A549 (cell line): ENCODE measurements around the gene ZSWIM5. TPM values are rescaled to one million over a fixed set of nuclear protein-coding genes. Genes with fewer than 3 reads are reported as not detected.
"Not testable (repeated sequence)": the region's sequence is repeated elsewhere in the genome, so short reads cannot be mapped to it uniquely, and the experiment has no call there.

Source experiments
- ATAC-seq, 2 experiments: fragments of 200-7000 bp in 1 of 2; fragments of >200 bp in 1 of 2; cut with Nextera tagmentation in 1 of 2; cut with Tn5 transposase in 1 of 2; 3 replicates each; pipeline versions ENCODE4 v1.8.0 to v1.9.1; 2018 to 2020; ENCODE audit warnings: mild to moderate bottlenecking in 1 of 2, moderate library complexity in 1 of 2
- CTCF ChIA-PET: fragments of 300-600 bp; sonication (Branson Sonifier 250); formaldehyde crosslinking; extraction: SDS; loops from one replicate; lab custom pipeline; 2021; ENCODE audit warnings: antibody characterized with exemption, inconsistent platforms; lab: Yijun Ruan, JAX
- POLR2A ChIA-PET: fragments of 350-600 bp; formaldehyde crosslinking; extraction: SDS; loops from one replicate; lab custom pipeline; 2021; ENCODE audit warnings: antibody characterized with exemption, inconsistent platforms; lab: Yijun Ruan, JAX
- DNase-seq, 2 experiments: peaks; one replicate each; pipeline versions ENCODE4 v3.0.0 to v3.0.0-alpha.2; 2011 to 2016; ENCODE audit warnings: low read depth in 1 of 2, low spot score in 1 of 2
- FAIRE-seq: peaks from 2 replicates; lab custom pipeline; 2011; peaks lifted over from hg19 to GRCh38; lab: Jason Lieb, UNC
- H3K27ac ChIP-seq, 2 experiments: fragments of >200 bp; sonication (Bioruptor Twin); formaldehyde crosslinking; 3 replicates each; pipeline ENCODE4 v1.5.1; 2016 to 2017
- H3K4me1 ChIP-seq: fragments of >200 bp; sonication (Bioruptor Twin); formaldehyde crosslinking; 3 replicates; pipeline ENCODE4 v1.6.1; 2016
- H3K4me2 ChIP-seq: fragments of >200 bp; sonication (Bioruptor Twin); formaldehyde crosslinking; 3 replicates; pipeline ENCODE4 v1.6.1; 2016
- H3K4me3 ChIP-seq: fragments of >200 bp; sonication (Bioruptor Twin); formaldehyde crosslinking; 3 replicates; pipeline ENCODE4 v1.5.1; 2016
- H3K9me3 ChIP-seq: fragments of >200 bp; sonication (Bioruptor Twin); formaldehyde crosslinking; 3 replicates; pipeline ENCODE4 v1.6.1; 2016
- CBX8 ChIP-seq: fragments of 200-600 bp; sonication (generic); IDR thresholded peaks from 2 replicates; pipeline ENCODE4 v1.6.1; 2016
- CEBPB ChIP-seq, 2 experiments: fragments of >200 bp in 1 of 2; sonication (Bioruptor Twin) in 1 of 2; formaldehyde crosslinking in 1 of 2; IDR thresholded peaks; 2 replicates each; pipeline ENCODE4 v1.6.1; 2012 to 2016
- CHD2 ChIP-seq: fragments of 150-350 bp; IDR thresholded peaks from 2 replicates; pipeline ENCODE4 v1.6.1; 2014; ENCODE audit warnings: low read length; ENCODE audit not compliant: partially characterized antibody
- EHF ChIP-seq: fragments of 250-450 bp; sonication (Bioruptor Pico); IDR thresholded peaks from 2 replicates; pipeline ENCODE4 v1.5.0; 2020; ENCODE audit warnings: mild to moderate bottlenecking
- EHMT2 ChIP-seq: fragments of 200-600 bp; sonication (generic); IDR thresholded peaks from 2 replicates; pipeline ENCODE4 v1.6.1; 2016; ENCODE audit warnings: antibody characterized with exemption, low read depth, mild to moderate bottlenecking, moderate library complexity
- EP300 ChIP-seq, 2 experiments: fragments of >200 bp; sonication (Bioruptor Twin); formaldehyde crosslinking; IDR thresholded peaks; 2 replicates in 1 of 2; 3 replicates in 1 of 2; pipeline ENCODE4 v1.6.1; 2016 to 2017
- ESRRA ChIP-seq: fragments of 150-350 bp; IDR thresholded peaks from 2 replicates; pipeline ENCODE4 v1.6.1; 2014; ENCODE audit warnings: mild to moderate bottlenecking, low read length, borderline replicate concordance
- FOXS1 ChIP-seq: fragments of 250-450 bp; sonication (Bioruptor Pico); IDR thresholded peaks from 2 replicates; pipeline ENCODE4 v1.5.0; 2020; ENCODE audit warnings: mild to moderate bottlenecking, moderate library complexity
- HEYL ChIP-seq: fragments of 250-450 bp; sonication (Bioruptor Pico); IDR thresholded peaks from 2 replicates; pipeline ENCODE4 v1.8.0; 2021; ENCODE audit warnings: mild to moderate bottlenecking, moderate library complexity
- HOXB13 ChIP-seq: fragments of 250-450 bp; sonication (Bioruptor Pico); IDR thresholded peaks from 2 replicates; pipeline ENCODE4 v1.5.0; 2020; ENCODE audit warnings: low read depth, mild to moderate bottlenecking, moderate library complexity
- KDM1A ChIP-seq: fragments of 200-600 bp; sonication (generic); IDR thresholded peaks from 2 replicates; pipeline ENCODE4 v1.6.1; 2016; ENCODE audit warnings: low read depth, mild to moderate bottlenecking
- KDM5A ChIP-seq: fragments of 200-600 bp; sonication (generic); IDR thresholded peaks from 2 replicates; pipeline ENCODE4 v1.6.1; 2016; ENCODE audit warnings: antibody characterized with exemption, mild to moderate bottlenecking
- MAFK ChIP-seq: fragments of 450-650 bp; IDR thresholded peaks from 2 replicates; pipeline ENCODE4 v1.6.1; 2014; ENCODE audit not compliant: partially characterized antibody
- MYC ChIP-seq: IDR thresholded peaks from 2 replicates; pipeline ENCODE4 v1.6.1; 2012; ENCODE audit warnings: mild to moderate bottlenecking, inconsistent platforms, low read length, improper control_type of control experiment, borderline replicate concordance
- NFE2L2 ChIP-seq: fragments of 150-350 bp; conservative IDR thresholded peaks from 2 replicates; pipeline ENCODE4 v1.6.1; 2014; ENCODE audit warnings: low read length
- RAD21 ChIP-seq, 2 experiments: fragments of >200 bp in 1 of 2; sonication (Bioruptor Twin) in 1 of 2; formaldehyde crosslinking in 1 of 2; IDR thresholded peaks in 1 of 2; conservative IDR thresholded peaks in 1 of 2; 2 replicates in 1 of 2; 3 replicates in 1 of 2; pipeline ENCODE4 v1.6.1; 2012 to 2018; ENCODE audit warnings: inconsistent platforms in 1 of 2
- RARB ChIP-seq: fragments of 250-450 bp; sonication (Bioruptor Pico); IDR thresholded peaks from 2 replicates; pipeline ENCODE4 v1.8.0; 2021; ENCODE audit warnings: mild to moderate bottlenecking, moderate library complexity
- RFX5 ChIP-seq: fragments of 450-650 bp; IDR thresholded peaks from 2 replicates; pipeline ENCODE4 v1.7.1; 2014; ENCODE audit warnings: antibody characterized with exemption, mild to moderate bottlenecking, moderate library complexity
- SREBF2 ChIP-seq: fragments of 450-650 bp; IDR thresholded peaks from 2 replicates; pipeline ENCODE4 v1.6.1; 2014; ENCODE audit warnings: mild to moderate bottlenecking, moderate library complexity
- ZC3H11A ChIP-seq: fragments of 450-650 bp; IDR thresholded peaks from 2 replicates; pipeline ENCODE4 v1.6.1; 2014; ENCODE audit warnings: antibody characterized with exemption, mild to moderate bottlenecking
- WGBS: methylation state at CpG from one replicate; pipeline ENCODE4 v1.1.6; 2017; ENCODE audit errors: missing lambda C conversion rate; 5-methylcytosine and 5-hydroxymethylcytosine counted together
- polyA plus RNA-seq, 4 experiments: library from polyadenylated mRNA; depleted of rRNA in 3 of 4; stranded (reverse); fragments of >200 nt; fragmentation: RNase III in 1 of 4; extraction: RNeasy Plus Mini Kit Qiagen cat#74134 plus additional on column Dnase treatment in 1 of 4; gene quantifications; 2 replicates in 3 of 4; 3 replicates in 1 of 4; pipeline ENCODE4 v1.2.3, GENCODE V29; 2011 to 2017
- TF ChIP-seq, protein P1 (sequence below): fragments of 450-650 bp; IDR thresholded peaks from 2 replicates; pipeline ENCODE4 v1.6.1; 2014; ENCODE audit warnings: antibody characterized with exemption
- TF ChIP-seq, protein P2 (sequence below): fragments of 250-450 bp; sonication (Bioruptor Pico); IDR thresholded peaks from 2 replicates; pipeline ENCODE4 v1.5.0; 2020; ENCODE audit warnings: low read depth, mild to moderate bottlenecking, moderate library complexity
- TF ChIP-seq, protein P3 (sequence below): IDR thresholded peaks from 2 replicates; pipeline ENCODE4 v1.6.1; 2012
- TF ChIP-seq, protein P4 (sequence below): fragments of 150-350 bp; IDR thresholded peaks from 2 replicates; pipeline ENCODE4 v1.6.1; 2014; ENCODE audit warnings: low read depth, mild to moderate bottlenecking, low read length
- TF ChIP-seq, protein P5 (sequence below): IDR thresholded peaks from 2 replicates; pipeline ENCODE4 v1.6.1; 2012; ENCODE audit warnings: low read depth, borderline replicate concordance

Gene ZSWIM5
- polyA plus RNA-seq, 2 of the 4 experiments (the other 2 are of a cell fraction): 0.52 to 1.3 TPM

DNA sequence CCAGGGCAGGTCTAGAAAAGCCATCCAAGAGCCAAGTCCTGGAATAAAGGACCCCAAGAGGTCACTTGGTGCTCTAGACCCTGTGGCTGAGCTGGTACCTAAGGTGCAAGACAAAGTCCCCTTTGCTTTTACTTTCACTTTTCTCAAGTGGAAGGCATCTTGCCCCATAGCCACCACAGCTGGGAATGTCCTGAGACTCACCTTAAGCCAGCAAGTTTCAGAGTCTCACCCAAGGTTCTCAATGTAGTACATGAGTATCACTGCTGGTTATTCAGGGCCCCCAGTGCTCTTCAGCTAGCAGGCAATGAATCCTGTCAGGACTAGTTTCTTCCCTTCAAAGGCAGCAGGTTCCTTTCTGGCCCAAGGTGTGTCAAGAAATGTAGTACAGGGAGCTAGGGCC lies 126.9 kb downstream of the ZSWIM5 start:
- H3K4me2 ChIP-seq: no peak overlapping the region
- no peak overlapping the region for H3K27ac ChIP-seq
- no peaks in the 10 kb centered on the region for H3K4me1 ChIP-seq
- DNase-seq: no peak
- no peak overlapping the region for H3K4me3 ChIP-seq
- ChIA-PET CTCF (interaction anchor here (1.2 to 1.6 kb wide), 3 partner anchors 10 to 65 kb away, joined by 3 to 4 read pairs (median 4); no protein-coding TSS in a partner anchor), POLR2A (no interaction called here)
- no peaks in the 10 kb centered on the region; the same call in 2 of the 3 replicates for H3K9me3 ChIP-seq
- TF ChIP-seq RFX5 (no peak), SREBF2 (no peak)
- no peak for FAIRE-seq
- ATAC-seq: no peak

DNA sequence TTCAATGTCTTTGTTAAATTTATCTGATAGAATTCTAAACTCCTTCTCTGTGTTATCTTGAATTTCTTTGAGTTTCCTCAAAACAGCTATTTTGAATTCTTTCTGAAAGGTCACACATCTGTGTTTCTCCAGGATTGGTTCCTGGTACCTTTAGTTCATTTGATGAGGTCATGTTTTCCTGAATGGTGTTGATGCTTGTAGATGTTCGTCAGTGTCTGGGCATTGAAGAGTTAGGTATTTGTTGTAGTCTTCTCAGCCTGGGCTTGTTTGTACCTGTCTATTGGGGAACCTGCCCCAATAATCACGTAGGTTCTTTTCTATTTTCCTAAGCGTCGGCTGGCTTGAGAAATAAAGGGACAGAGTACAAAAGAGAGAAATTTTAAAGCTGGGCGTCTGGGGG lies 129.4 kb downstream of the ZSWIM5 start:
- ATAC-seq, H3K4me2 ChIP-seq, H3K4me1 ChIP-seq, FAIRE-seq, DNase-seq, H3K4me3 ChIP-seq, CTCF ChIA-PET, H3K27ac ChIP-seq, H3K9me3 ChIP-seq: not testable (repeated sequence)
- 73% methylated on average over 5 of the region's 5 CpGs for WGBS
- POLR2A ChIA-PET: interaction anchor here (0.6 kb wide), 1 partner anchor 9 kb away, joined by 3 read pairs; no protein-coding TSS in a partner anchor

DNA sequence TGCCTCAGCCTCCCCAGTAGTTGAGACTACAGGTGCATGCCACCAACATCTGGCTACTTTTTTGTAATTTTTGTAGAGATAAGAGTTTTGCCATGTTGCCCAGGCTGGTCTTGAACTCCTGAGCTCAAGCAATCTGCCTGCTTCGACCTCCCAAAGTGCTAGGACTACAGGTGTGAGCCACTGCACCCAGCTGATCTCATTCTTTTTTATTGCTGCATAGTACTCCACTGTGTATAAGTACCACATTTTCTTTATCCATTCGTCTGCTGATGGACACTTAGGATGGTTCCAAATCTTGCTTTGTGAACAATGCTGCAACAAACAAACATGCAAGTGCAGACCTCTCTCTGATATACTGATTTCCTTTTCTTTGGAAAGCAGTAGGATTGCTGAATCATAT lies 134.8 kb downstream of the ZSWIM5 start:
- 2% methylated on average over 2 of the region's 2 CpGs for WGBS
- Histone ChIP-seq H3K27ac (no peak overlapping the region), H3K4me3 (no peak overlapping the region), H3K4me1 (no peaks in the 10 kb centered on the region), H3K9me3 (peaks cover 3% of the 10 kb centered on the region; the same call in 1 of the 3 replicates), H3K4me2 (no peak overlapping the region)
- DNase-seq (no peak), ATAC-seq (no peak), FAIRE-seq (no peak)
- CTCF ChIA-PET: interaction anchor here (1.3 kb wide), 1 partner anchor 11 kb away, joined by 3 read pairs; no protein-coding TSS in a partner anchor
- POLR2A ChIA-PET: no interaction called here
- TF ChIP-seq KDM1A (no peak), RARB (CRISPR knock-in tag) (no peak), HOXB13 (CRISPR knock-in tag) (no peak), ZC3H11A (no peak), RAD21 (conservative IDR thresholded peaks at IDR 0.05 in 1 of 2, IDR thresholded peaks at IDR 0.05 in 1 of 2) (no peak), CBX8 (no peak), CHD2 (no peak), NFE2L2 (no peak), KDM5A (no peak), HEYL (no peak)
- TF ChIP-seq, protein P1, sequence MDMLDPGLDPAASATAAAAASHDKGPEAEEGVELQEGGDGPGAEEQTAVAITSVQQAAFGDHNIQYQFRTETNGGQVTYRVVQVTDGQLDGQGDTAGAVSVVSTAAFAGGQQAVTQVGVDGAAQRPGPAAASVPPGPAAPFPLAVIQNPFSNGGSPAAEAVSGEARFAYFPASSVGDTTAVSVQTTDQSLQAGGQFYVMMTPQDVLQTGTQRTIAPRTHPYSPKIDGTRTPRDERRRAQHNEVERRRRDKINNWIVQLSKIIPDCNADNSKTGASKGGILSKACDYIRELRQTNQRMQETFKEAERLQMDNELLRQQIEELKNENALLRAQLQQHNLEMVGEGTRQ: no peak
- TF ChIP-seq, protein P2, sequence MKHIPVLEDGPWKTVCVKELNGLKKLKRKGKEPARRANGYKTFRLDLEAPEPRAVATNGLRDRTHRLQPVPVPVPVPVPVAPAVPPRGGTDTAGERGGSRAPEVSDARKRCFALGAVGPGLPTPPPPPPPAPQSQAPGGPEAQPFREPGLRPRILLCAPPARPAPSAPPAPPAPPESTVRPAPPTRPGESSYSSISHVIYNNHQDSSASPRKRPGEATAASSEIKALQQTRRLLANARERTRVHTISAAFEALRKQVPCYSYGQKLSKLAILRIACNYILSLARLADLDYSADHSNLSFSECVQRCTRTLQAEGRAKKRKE (CRISPR knock-in tag): no peak
- TF ChIP-seq, protein P3, sequence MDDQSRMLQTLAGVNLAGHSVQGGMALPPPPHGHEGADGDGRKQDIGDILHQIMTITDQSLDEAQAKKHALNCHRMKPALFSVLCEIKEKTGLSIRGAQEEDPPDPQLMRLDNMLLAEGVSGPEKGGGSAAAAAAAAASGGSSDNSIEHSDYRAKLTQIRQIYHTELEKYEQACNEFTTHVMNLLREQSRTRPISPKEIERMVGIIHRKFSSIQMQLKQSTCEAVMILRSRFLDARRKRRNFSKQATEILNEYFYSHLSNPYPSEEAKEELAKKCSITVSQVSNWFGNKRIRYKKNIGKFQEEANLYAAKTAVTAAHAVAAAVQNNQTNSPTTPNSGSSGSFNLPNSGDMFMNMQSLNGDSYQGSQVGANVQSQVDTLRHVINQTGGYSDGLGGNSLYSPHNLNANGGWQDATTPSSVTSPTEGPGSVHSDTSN: no peak

DNA sequence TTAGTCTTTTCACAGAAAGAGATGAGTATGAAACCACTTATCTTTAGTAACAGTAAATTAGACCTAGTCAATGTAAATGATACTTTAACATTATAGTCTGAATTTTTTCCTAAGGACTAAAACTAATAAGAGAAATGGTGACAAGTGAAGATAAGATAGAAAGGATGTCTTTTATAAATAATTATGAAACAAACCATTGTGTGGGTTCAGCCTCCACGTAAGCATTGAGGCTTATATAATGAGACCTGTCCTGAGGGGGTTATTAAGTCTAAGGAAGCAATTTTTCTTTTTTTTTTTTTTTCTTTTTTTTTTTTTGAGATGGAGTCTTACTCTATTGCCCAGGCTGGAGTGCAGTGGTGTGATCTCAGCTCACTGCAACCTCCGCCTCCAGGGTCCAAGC lies 138.6 kb downstream of the ZSWIM5 start:
- TF ChIP-seq, protein P4, sequence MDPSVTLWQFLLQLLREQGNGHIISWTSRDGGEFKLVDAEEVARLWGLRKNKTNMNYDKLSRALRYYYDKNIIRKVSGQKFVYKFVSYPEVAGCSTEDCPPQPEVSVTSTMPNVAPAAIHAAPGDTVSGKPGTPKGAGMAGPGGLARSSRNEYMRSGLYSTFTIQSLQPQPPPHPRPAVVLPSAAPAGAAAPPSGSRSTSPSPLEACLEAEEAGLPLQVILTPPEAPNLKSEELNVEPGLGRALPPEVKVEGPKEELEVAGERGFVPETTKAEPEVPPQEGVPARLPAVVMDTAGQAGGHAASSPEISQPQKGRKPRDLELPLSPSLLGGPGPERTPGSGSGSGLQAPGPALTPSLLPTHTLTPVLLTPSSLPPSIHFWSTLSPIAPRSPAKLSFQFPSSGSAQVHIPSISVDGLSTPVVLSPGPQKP: no peak
- TF ChIP-seq ESRRA: no peak
- no peak for TF ChIP-seq EP300 (IDR thresholded peaks at IDR 0.05)
- no peak for TF ChIP-seq EHMT2
- TF ChIP-seq HEYL: no peak
- no peak for TF ChIP-seq FOXS1 (CRISPR knock-in tag)
- TF ChIP-seq MYC: no peak
- no peak for TF ChIP-seq EHF
- TF ChIP-seq NFE2L2: no peak
- TF ChIP-seq, protein P5, sequence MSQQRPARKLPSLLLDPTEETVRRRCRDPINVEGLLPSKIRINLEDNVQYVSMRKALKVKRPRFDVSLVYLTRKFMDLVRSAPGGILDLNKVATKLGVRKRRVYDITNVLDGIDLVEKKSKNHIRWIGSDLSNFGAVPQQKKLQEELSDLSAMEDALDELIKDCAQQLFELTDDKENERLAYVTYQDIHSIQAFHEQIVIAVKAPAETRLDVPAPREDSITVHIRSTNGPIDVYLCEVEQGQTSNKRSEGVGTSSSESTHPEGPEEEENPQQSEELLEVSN: no peak
- no peak for TF ChIP-seq RAD21 (conservative IDR thresholded peaks at IDR 0.05 in 1 of 2, IDR thresholded peaks at IDR 0.05 in 1 of 2)
- no peak for TF ChIP-seq CEBPB (IDR thresholded peaks at IDR 0.05)
- TF ChIP-seq MAFK: no peak
- FAIRE-seq (no peak), DNase-seq (no peak), ATAC-seq (no peak)
- Histone ChIP-seq H3K4me2 (no peak overlapping the region), H3K4me3 (no peak overlapping the region), H3K27ac (no peak overlapping the region), H3K9me3 (no peaks in the 10 kb centered on the region), H3K4me1 (no peaks in the 10 kb centered on the region)
- POLR2A ChIA-PET: no interaction called here
- CTCF ChIA-PET: no interaction called here
- 33% methylated on average over 2 of the region's 2 CpGs for WGBS
